NCI-H2171 treated with DMSO at 0.1 percent for 48 hours (cell line): Measurements from ENCODE around the gene RPRML.
A peak's percentile ranks its signal among the peaks of the same experiment; 100 is the strongest.
"Not testable (repeated sequence)": the region's sequence is repeated elsewhere in the genome, so short reads cannot be mapped to it uniquely, and the experiment has no call there.

Experiments
- DNase-seq: peaks from one replicate; lab custom pipeline; 2025; lab: John Stamatoyannopoulos, UW

Gene RPRML

DNA sequence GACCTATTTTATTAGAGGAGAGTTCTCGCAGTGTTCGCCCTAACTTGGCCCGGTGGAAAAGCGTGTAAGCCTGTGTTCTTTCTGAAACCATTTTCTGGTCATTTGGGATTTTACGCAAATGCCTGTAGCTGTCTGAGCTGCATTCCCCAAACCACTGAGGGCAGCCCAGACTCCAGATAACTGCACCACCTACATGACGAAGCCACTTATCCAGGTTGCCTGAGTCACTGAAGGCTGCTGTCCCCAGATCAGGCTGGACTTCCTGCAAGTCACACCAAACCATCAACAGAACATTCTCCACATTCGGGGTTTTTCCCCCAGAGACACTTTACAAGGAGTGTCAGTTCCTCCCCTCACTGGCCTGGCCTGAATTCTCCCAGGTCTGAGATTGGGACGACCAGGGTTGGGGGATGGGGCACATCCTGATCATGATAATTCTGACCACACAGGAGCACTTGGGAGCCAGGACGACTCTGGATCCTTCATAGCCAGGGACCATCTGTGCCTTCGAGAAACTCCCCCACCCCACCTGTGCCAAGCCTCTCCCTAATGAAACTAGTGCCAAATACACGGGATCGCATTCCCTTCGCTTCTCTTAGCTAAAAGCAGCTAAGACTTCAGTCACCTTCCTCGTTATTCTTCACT, 2.3 kb downstream of the RPRML start:
- DNase-seq = peak; percentile 60

GRCh38 chr17:46975287-46975686, 3.8 kb downstream of the RPRML start:
- DNase-seq = no peak

DNA sequence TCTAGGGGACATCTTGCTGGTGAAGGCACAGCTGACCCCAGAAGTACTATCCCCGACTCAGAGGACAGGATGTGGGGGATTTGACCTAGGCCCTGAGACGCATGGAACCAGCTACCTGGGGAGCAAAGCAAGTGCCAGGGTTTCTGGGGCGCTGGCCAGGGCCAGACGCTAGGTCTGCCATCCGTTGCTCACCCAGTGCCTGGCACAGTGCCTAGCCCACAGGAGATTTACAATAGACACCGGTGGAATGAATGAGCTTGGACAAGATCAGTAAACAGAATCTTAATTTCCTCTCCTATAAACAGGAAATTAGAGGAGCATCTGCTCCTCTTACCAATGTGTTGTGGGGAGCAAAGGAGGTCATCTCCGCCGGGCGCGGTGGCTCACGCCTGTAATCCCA, 5.0 kb downstream of the RPRML start:
- DNase-seq = no peak

GRCh38 chr17:46972346-46972745, 6.7 kb downstream of the RPRML start:
- peak; percentile 53 for DNase-seq

GRCh38 chr17:46971647-46972300, 7.3 kb downstream of the RPRML start:
- no peak for DNase-seq

- DNase-seq = no peak
These were observed 10.2 kb downstream of the RPRML start for GRCh38 chr17:46968896-46969295.

GRCh38 chr17:46968224-46968834, 10.7 kb downstream of the RPRML start:
- no peak for DNase-seq

DNA sequence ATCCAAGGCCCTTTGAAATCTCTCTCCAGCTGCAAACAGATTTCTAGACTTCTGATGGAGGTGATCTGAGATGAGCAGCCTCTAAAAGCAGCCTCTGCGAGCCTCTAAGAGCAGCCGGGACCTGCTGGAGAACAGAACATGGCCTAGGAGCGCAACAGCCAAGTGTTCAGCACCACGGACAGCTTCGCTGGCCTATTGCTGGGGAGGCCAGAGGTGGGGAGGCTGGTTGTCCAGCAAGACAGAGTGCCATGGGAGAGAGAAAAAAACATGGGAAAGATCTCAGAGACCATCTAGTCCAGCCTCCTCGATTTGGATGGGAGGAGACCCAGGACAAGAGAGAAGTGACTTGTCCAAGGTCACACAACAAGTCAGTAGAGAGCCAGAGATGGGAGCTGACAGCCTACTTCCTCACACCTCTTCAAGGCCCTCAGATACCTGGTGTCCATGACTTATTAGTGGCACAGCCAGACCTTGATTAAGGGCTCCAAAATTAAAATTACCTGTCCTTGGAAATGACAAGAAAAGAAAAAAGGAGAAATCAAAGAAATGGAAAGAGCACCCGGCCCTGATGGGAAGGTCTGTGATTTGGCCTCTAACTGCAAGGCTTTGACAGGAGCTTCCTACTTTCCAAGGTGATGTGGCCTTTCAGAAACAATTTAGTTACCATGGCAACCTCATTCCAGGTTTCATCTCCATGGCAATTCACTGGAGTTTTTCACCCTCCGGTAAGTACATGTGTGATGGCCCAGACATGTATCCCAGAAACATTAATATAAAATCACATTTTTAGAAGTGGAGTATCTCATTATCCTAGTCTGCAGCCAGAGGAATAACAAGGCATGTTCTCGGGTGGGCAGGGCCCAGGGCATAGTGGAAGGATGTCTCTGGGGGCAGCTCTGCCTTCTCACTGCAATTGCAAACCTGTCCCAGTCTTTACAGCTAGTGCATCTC, 14.5 kb downstream of the RPRML start:
- DNase-seq = no peak

- no peak for DNase-seq
These were observed 15.5 kb downstream of the RPRML start for GRCh38 chr17:46963571-46963970.

DNA sequence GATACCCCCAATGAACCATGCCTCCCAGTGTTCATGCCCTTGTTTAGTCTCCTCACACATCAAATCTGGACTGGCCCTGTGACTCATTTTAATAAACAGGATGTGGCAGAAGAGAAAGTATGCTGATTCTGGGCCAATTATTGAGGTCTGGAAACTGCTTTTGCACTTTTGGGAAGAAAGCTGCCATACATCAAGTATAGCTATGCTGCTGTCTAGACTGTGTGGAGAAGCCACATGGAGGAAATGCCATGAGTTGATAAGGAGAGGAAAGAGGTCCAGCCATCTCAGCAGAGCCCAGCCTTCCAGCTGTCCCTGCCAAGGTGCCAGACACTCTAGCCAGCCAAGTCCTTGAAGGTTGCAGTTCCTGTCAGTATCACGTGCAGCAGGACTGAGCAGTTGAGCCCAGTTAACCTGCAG, 16.7 kb downstream of the RPRML start:
- DNase-seq = no peak

DNA sequence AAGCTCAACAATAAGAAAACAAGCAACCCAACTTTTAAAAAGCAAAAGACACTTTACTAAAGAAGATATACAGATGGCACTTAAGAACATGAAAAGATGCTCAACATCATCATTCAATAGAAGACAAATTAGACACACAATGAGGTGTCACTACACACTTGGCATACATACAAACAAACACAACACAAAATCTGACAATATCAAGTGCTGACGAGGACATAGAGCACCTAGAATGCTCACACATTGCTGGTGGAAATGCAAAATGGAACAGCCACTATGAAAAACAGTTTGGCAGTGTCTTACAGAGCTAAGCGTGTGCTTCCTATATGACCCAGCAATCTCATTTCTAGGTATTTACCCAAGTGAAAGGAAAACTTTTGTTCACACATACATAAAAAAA, 18.9 kb downstream of the RPRML start:
- DNase-seq = no peak

- DNase-seq = no peak
These were observed 20.9 kb downstream of the RPRML start for GRCh38 chr17:46958041-46958591.

DNA sequence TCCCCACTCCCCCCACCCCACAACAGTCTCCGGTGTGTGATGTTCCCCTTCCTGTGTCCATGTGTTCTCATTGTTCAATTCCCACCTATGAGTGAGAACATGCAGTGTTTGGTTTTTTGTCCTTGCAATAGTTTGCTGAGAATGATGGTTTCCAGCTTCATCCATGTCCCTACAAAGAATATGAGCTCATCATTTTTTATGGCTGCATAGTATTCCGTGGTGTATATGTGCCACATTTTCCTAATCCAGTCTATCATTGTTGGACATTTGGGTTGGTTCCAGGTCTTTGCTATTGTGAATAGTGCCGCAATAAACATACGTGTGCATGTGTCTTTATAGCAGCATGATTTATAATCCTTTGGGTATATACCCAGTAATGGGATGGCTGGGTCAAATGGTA, 25.9 kb downstream of the RPRML start:
- not testable (repeated sequence) for DNase-seq

- no peak for DNase-seq
These were observed 26.9 kb downstream of the RPRML start for GRCh38 chr17:46952115-46952514.

DNA sequence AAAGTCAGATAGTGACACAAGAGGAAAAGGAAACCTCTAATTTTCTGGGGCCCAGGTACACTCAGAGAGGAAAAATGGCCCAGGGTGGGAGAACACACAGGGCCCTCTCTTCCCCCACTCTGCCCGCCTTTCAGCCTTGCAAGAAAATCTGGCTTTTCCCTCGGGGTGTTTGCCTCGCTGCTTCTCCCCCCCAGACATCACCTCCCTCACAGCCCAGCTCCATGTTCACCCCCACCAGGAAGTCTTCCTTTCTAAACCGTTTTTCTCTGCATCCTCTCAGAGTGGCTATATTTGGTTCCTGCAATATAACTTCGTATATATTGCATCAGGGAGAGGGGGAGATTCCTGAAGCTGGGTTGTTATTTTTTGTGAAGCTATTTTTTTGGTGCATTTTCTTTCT, 27.3 kb downstream of the RPRML start:
- DNase-seq = no peak

GRCh38 chr17:46950997-46951621, 27.9 kb downstream of the RPRML start:
- peak; percentile 64 for DNase-seq

GRCh38 chr17:46950342-46950996, 28.6 kb downstream of the RPRML start:
- DNase-seq = no peak

GRCh38 chr17:46949291-46950174, 29.5 kb downstream of the RPRML start:
- DNase-seq = peak; percentile 37

GRCh38 chr17:46948544-46948943, 30.5 kb downstream of the RPRML start:
- no peak for DNase-seq

DNA sequence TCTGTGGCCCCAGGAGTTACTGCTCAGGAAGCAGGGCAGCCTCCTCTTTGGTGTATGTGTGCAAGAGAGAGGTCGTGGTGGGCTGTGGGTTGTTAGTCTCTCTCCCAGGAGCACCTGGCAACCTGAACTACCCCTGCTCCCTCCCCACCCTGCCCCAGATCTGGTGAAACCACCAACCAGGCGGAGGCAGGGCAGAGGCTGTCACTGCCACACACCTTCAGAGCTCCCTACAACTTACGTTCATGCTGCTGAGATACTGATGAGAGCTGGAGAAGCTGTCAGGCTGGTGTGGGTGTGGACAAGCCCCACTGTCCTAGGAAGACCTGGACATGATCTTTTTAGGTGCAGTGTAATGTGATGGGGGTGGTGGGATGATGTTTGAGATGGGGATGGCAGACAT, 31.8 kb downstream of the RPRML start:
- DNase-seq = no peak
